ENCODE data around the gene UBE2G1.

GRCh38 chr17:4270736-4271135 is 95.7 kb downstream of the UBE2G1 start:
- TF ChIP-seq ZNF431 (CRISPR knock-in tag; IDR thresholded peaks at IDR 0.05; ENCODE audit: borderline replicate concordance, low read depth): no peak
- no peak for TF ChIP-seq ZNF281 (CRISPR knock-in tag; IDR thresholded peaks at IDR 0.05; ENCODE audit: borderline replicate concordance)
- no peak for TF ChIP-seq SETDB1 (CRISPR knock-in tag; IDR thresholded peaks at IDR 0.05; ENCODE audit: borderline replicate concordance)
- TF ChIP-seq DDIT3 (CRISPR knock-in tag; IDR thresholded peaks at IDR 0.05): no peak
- no peak for TF ChIP-seq CTCF (CRISPR knock-in tag; IDR thresholded peaks at IDR 0.05)
- TF ChIP-seq ZC3H4 (CRISPR knock-in tag; IDR thresholded peaks at IDR 0.05; ENCODE audit: borderline replicate concordance): no peak
- TF ChIP-seq RFX5 (IDR thresholded peaks at IDR 0.05; ENCODE audit: low read depth, low read length): no peak
- TF ChIP-seq ZKSCAN8 (CRISPR knock-in tag; IDR thresholded peaks at IDR 0.05; ENCODE audit: borderline replicate concordance): no peak
- no peak for TF ChIP-seq RFX1 (IDR thresholded peaks at IDR 0.05)
- no peak for TF ChIP-seq SNRNP70 (IDR thresholded peaks at IDR 0.05; ENCODE audit: low read depth, low read length)

All from HepG2 (cell line).